Upper lobe of left lung (tissue), 6 donors: Measurements from ENCODE around the gene MXRA8. TPM values are rescaled to one million over a fixed set of nuclear protein-coding genes. Genes with fewer than 3 reads are reported as not detected.
A peak's percentile ranks its signal among the peaks of the same experiment; 100 is the strongest.

ENCODE experiments used
- ATAC-seq, 2 donors: fragments of 200-7000 bp; cut with Tn5 transposase; one replicate each; pipeline ENCODE4 v1.9.1; 2022; ENCODE audit warnings: mild to moderate bottlenecking in 2 of 2, moderate library complexity in 2 of 2; ENCODE audit not compliant: low FRiP score in 2 of 2
- DNase-seq, 2 donors: peaks; one replicate each; pipeline ENCODE4 v3.0.0-alpha.2; 2019 to 2020
- H3K27ac ChIP-seq, 4 donors: fragments of 200-600 bp; sonication (generic); one replicate each; pipeline ENCODE4 v1.5.1; 2016 to 2019
- H3K27me3 ChIP-seq, 4 donors: fragments of 200-600 bp; sonication (generic); one replicate each; pipeline ENCODE4 v1.5.1; 2017 to 2019
- H3K36me3 ChIP-seq, 4 donors: fragments of 200-600 bp; sonication (generic); one replicate each; pipeline ENCODE4 v1.5.1; 2016 to 2019
- H3K4me1 ChIP-seq, 4 donors: fragments of 200-600 bp; sonication (generic); one replicate each; pipeline ENCODE4 v1.5.1; 2018 to 2019
- H3K4me3 ChIP-seq, 4 donors: fragments of 200-600 bp; sonication (generic); one replicate each; pipeline ENCODE4 v1.5.1; 2017 to 2019; ENCODE audit warnings: mild to moderate bottlenecking in 2 of 4, moderate library complexity in 1 of 4
- H3K9me3 ChIP-seq, 4 donors: fragments of 200-600 bp; sonication (generic); one replicate each; pipeline ENCODE4 v1.5.1; 2018 to 2019
- CTCF ChIP-seq, 6 experiments: fragments of 450-650 bp in 4 of 6; fragments of 200-600 bp in 2 of 6; sonication (generic) in 2 of 6; IDR thresholded peaks; one replicate each; pipeline ENCODE4 v1.5.1; 2016 to 2019; ENCODE audit warnings: antibody characterized with exemption in 6 of 6
- EP300 ChIP-seq, 4 donors: sonication (generic); formaldehyde crosslinking; IDR thresholded peaks; one replicate each; pipeline ENCODE4 v1.5.1; 2017; ENCODE audit warnings: antibody characterized with exemption in 4 of 4, control low read depth in 2 of 4
- POLR2A ChIP-seq, 4 donors: fragments of 450-650 bp; IDR thresholded peaks; one replicate each; pipeline ENCODE4 v1.5.1; 2016 to 2017; ENCODE audit warnings: antibody characterized with exemption in 4 of 4, mild to moderate bottlenecking in 2 of 4
- POLR2AphosphoS5 ChIP-seq, 2 donors: sonication (generic); formaldehyde crosslinking; IDR thresholded peaks; one replicate each; pipeline ENCODE4 v1.5.1; 2017; ENCODE audit warnings: antibody characterized with exemption in 2 of 2
- WGBS, 2 donors: methylation state at CpG; one replicate each; pipeline ENCODE4 v1.1.5; 2017 to 2018; 5-methylcytosine and 5-hydroxymethylcytosine counted together
- total RNA-seq, 6 donors: library from RNA; depleted of rRNA in 4 of 6; stranded (reverse); fragments of >200 nt in 4 of 6; gene quantifications; one replicate each; pipeline versions ENCODE4 v1.1.0 to v1.2.1, GENCODE V29; 2016 to 2021
- donor health status: DM: no; HTN: no; CAD: no; lungs with moderate emphysema.
- donor health status: DM: no; HTN: yes; CAD: no; lungs with severe emphysema.

The MXRA8 gene
- total RNA-seq, 6 donors from 2014 or later = 23.9 to 137 (median 63.4) TPM

- Histone ChIP-seq H3K36me3 (peaks cover 0 to 2% (median 0%) of the 10 kb centered on the region in 4 donors), H3K9me3 (no peaks in the 10 kb centered on the region), H3K4me1 (peaks cover 31 to 41% (median 36%) of the 10 kb centered on the region in 4 donors), H3K4me3 (no peak overlapping the region), H3K27me3 (no peaks in the 10 kb centered on the region), H3K27ac (no peak overlapping the region)
- no peak for TF ChIP-seq CTCF (IDR thresholded peaks at IDR 0.05)
- no peak for TF ChIP-seq EP300 (IDR thresholded peaks at IDR 0.05)
- no peak for TF ChIP-seq POLR2AphosphoS5 (IDR thresholded peaks at IDR 0.05)
- TF ChIP-seq POLR2A (IDR thresholded peaks at IDR 0.05) = no peak
- 91 to 92% methylated on average over 11 to 26 of the region's 31 CpGs for WGBS, 2 donors
- peak in 1 of 2 donors; percentile 80 for DNase-seq
- no peak for ATAC-seq
Measured at GRCh38 chr1:1302951-1303509, 55.3 kb downstream of the MXRA8 start.

Other genes starting within 250 kb of the MXRA8 start
- 10 to 100 TPM in 5 of 6 donors, 1 to 10 TPM in 1; 5.7 to 34.6 (median 15.2) TPM for gene C1orf159, start 242.5 kb downstream of the MXRA8 start, total RNA-seq
- 10 to 100 TPM in 2 of 6 donors, 1 to 10 TPM in 3, under 1 TPM in 1; 0.86 to 14.5 (median 5.8) TPM for gene TTLL10, start 184.7 kb downstream of the MXRA8 start, total RNA-seq
- gene TNFRSF18, start 152.0 kb downstream of the MXRA8 start, total RNA-seq = 1 to 10 TPM in 4 of 6 donors, under 1 TPM in 1, not detected in 1; 0.89 to 3.4 (median 2.1) TPM
- 10 to 100 TPM in 2 of 6 donors, 1 to 10 TPM in 3, under 1 TPM in 1; 0.46 to 15.4 (median 2.4) TPM for gene TNFRSF4, start 144.4 kb downstream of the MXRA8 start, total RNA-seq
- gene SDF4, start 126.6 kb downstream of the MXRA8 start, total RNA-seq = 100 to 1,000 TPM in 5 of 6 donors, 10 to 100 TPM in 1; 79.0 to 172 (median 148) TPM
- 10 to 100 TPM; 15.2 to 31.3 (median 19.9) TPM for gene B3GALT6, start 126.3 kb downstream of the MXRA8 start, total RNA-seq
- gene C1QTNF12, start 111.8 kb downstream of the MXRA8 start, total RNA-seq = 1 to 10 TPM in 4 of 6 donors, not detected in 2; 1.9 to 6.3 (median 2.8) TPM
- gene UBE2J2, start 84.7 kb downstream of the MXRA8 start, total RNA-seq = 10 to 100 TPM; 41.5 to 88.0 (median 50.5) TPM
- gene SCNN1D, start 78.1 kb downstream of the MXRA8 start, total RNA-seq = 10 to 100 TPM in 1 of 6 donors, 1 to 10 TPM in 4, under 1 TPM in 1; 0.91 to 17.8 (median 2.7) TPM
- 100 to 1,000 TPM in 2 of 6 donors, 10 to 100 TPM in 4; 33.5 to 166 (median 60.1) TPM for gene ACAP3, start 50.6 kb downstream of the MXRA8 start, total RNA-seq
- 10 to 100 TPM; 16.8 to 38.8 (median 23.0) TPM for gene PUSL1, start 50.0 kb downstream of the MXRA8 start, total RNA-seq
- 100 to 1,000 TPM in 2 of 6 donors, 10 to 100 TPM in 4; 71.7 to 267 (median 90.5) TPM for gene INTS11, start 33.9 kb downstream of the MXRA8 start, total RNA-seq
- gene CPTP, start 33.8 kb downstream of the MXRA8 start, total RNA-seq = 10 to 100 TPM; 14.7 to 41.6 (median 26.0) TPM
- 1 to 10 TPM in 1 of 6 donors, under 1 TPM in 5; 0.22 to 1.0 (median 0.79) TPM for gene TAS1R3, start 27.3 kb downstream of the MXRA8 start, total RNA-seq
- 100 to 1,000 TPM in 3 of 6 donors, 10 to 100 TPM in 3; 71.8 to 205 (median 90.6) TPM for gene DVL1, start 9.1 kb downstream of the MXRA8 start, total RNA-seq
- gene AURKAIP1, start 16.7 kb upstream of the MXRA8 start, total RNA-seq = 100 to 1,000 TPM in 5 of 6 donors, 10 to 100 TPM in 1; 76.0 to 149 (median 119) TPM
- 100 to 1,000 TPM; 131 to 897 (median 216) TPM for gene CCNL2, start 40.8 kb upstream of the MXRA8 start, total RNA-seq
- gene MRPL20, start 48.7 kb upstream of the MXRA8 start, total RNA-seq = 100 to 1,000 TPM in 3 of 6 donors, 10 to 100 TPM in 3; 90.7 to 145 (median 101) TPM
- 10 to 100 TPM; 21.3 to 54.5 (median 34.7) TPM for gene ANKRD65, start 62.7 kb upstream of the MXRA8 start, total RNA-seq
- 100 to 1,000 TPM in 2 of 6 donors, 10 to 100 TPM in 4; 41.8 to 108 (median 62.5) TPM for gene VWA1, start 77.1 kb upstream of the MXRA8 start, total RNA-seq
- 10 to 100 TPM in 5 of 6 donors, 1 to 10 TPM in 1; 9.2 to 20.9 (median 14.7) TPM for gene ATAD3C, start 91.1 kb upstream of the MXRA8 start, total RNA-seq
- gene ATAD3B, start 113.2 kb upstream of the MXRA8 start, total RNA-seq = 100 to 1,000 TPM in 1 of 6 donors, 10 to 100 TPM in 5; 19.9 to 120 (median 26.9) TPM
- 10 to 100 TPM; 18.5 to 31.9 (median 24.0) TPM for gene ATAD3A, start 153.6 kb upstream of the MXRA8 start, total RNA-seq
- 1 to 10 TPM in 5 of 6 donors, not detected in 1; 1.8 to 3.6 (median 3.1) TPM for gene TMEM240, start 182.1 kb upstream of the MXRA8 start, total RNA-seq
- 100 to 1,000 TPM; 122 to 174 (median 146) TPM for gene SSU72, start 216.3 kb upstream of the MXRA8 start, total RNA-seq
- 10 to 100 TPM in 4 of 6 donors, 1 to 10 TPM in 2; 8.7 to 21.0 (median 12.4) TPM for gene FNDC10, start 241.6 kb upstream of the MXRA8 start, total RNA-seq